ENCODE measurements around the gene ACOT12.
"Not testable (repeated sequence)": the region's sequence is repeated elsewhere in the genome, so short reads cannot be mapped to it uniquely, and the experiment has no call there.

ACOT12 gene

GRCh38 chr5:81355291-81356251, 38.4 kb downstream of the ACOT12 start:
- intact Hi-C loops (cut with DNase I): no loop called here
- no peak for DNase-seq

- intact Hi-C loops (cut with DNase I): no loop called here
- DNase-seq: no peak
Observed at GRCh38 chr5:81354093-81354492, 39.8 kb downstream of the ACOT12 start.

- no peak for DNase-seq
- intact Hi-C loops (cut with DNase I): no loop called here
Observed at GRCh38 chr5:81353189-81353588, 40.7 kb downstream of the ACOT12 start.

GRCh38 chr5:81350507-81350906, 43.4 kb downstream of the ACOT12 start:
- intact Hi-C loops (cut with DNase I): no loop called here
- DNase-seq: no peak

GRCh38 chr5:81349161-81349560, 44.8 kb downstream of the ACOT12 start:
- intact Hi-C loops (cut with DNase I): no loop called here
- no peak for DNase-seq

- intact Hi-C loops (cut with DNase I): no loop called here
Observed at GRCh38 chr5:81345411-81346003, 48.4 kb downstream of the ACOT12 start.

GRCh38 chr5:81344736-81345135, 49.2 kb downstream of the ACOT12 start:
- intact Hi-C loops (cut with DNase I): no loop called here
- DNase-seq: no peak

More at GRCh38 chr5:81345411-81346003, 48.4 kb downstream of the ACOT12 start:
- no peak for DNase-seq

GRCh38 chr5:81338213-81338612, 55.7 kb downstream of the ACOT12 start:
- DNase-seq; intact Hi-C loops (cut with DNase I): not testable (repeated sequence)

GRCh38 chr5:81337803-81338202, 56.1 kb downstream of the ACOT12 start:
- intact Hi-C loops (cut with DNase I): no loop called here
- DNase-seq: no peak

- intact Hi-C loops (cut with DNase I): no loop called here
- DNase-seq: no peak
Observed at GRCh38 chr5:81336556-81336955, 57.4 kb downstream of the ACOT12 start.

GRCh38 chr5:81335946-81336345, 58.0 kb downstream of the ACOT12 start:
- no peak for DNase-seq
- intact Hi-C loops (cut with DNase I): no loop called here

GRCh38 chr5:81334304-81335061, 59.5 kb downstream of the ACOT12 start:
- DNase-seq: no peak
- intact Hi-C loops (cut with DNase I): no loop called here

- DNase-seq: no peak
- intact Hi-C loops (cut with DNase I): no loop called here
Observed at GRCh38 chr5:81326554-81326953, 67.4 kb downstream of the ACOT12 start.

GRCh38 chr5:81317536-81317935, 76.4 kb downstream of the ACOT12 start:
- DNase-seq: no peak
- intact Hi-C loops (cut with DNase I): no loop called here

GRCh38 chr5:81316571-81316970, 77.4 kb downstream of the ACOT12 start:
- intact Hi-C loops (cut with DNase I): no loop called here
- no peak for DNase-seq

- no peak for DNase-seq
- intact Hi-C loops (cut with DNase I): no loop called here
Observed at GRCh38 chr5:81315830-81316229, 78.1 kb downstream of the ACOT12 start.

GRCh38 chr5:81315336-81315735, 78.6 kb downstream of the ACOT12 start:
- DNase-seq: no peak
- intact Hi-C loops (cut with DNase I): no loop called here

- intact Hi-C loops (cut with DNase I): no loop called here
Observed at GRCh38 chr5:81314581-81314980, 79.4 kb downstream of the ACOT12 start.

GRCh38 chr5:81313686-81314085, 80.2 kb downstream of the ACOT12 start:
- intact Hi-C loops (cut with DNase I): no loop called here
- DNase-seq: no peak

More at GRCh38 chr5:81314581-81314980, 79.4 kb downstream of the ACOT12 start:
- DNase-seq: no peak

GRCh38 chr5:81313278-81313677, 80.7 kb downstream of the ACOT12 start:
- intact Hi-C loops (cut with DNase I): no loop called here
- no peak for DNase-seq

Data from head of caudate nucleus (tissue), 42 donors.